HUDEP-2 (cell line): Measurements from ENCODE around the gene EPHA4.
"Not testable (repeated sequence)": the region's sequence is repeated elsewhere in the genome, so short reads cannot be mapped to it uniquely, and the experiment has no call there.

Source experiments
- DNase-seq, 76 experiments: peaks; one replicate each; lab custom pipeline; 2025; ENCODE audit not compliant: unreplicated experiment in 76 of 76; lab: John Stamatoyannopoulos, UW

Gene EPHA4

GRCh38 chr2:221513232-221513631, 58.9 kb downstream of the EPHA4 start:
- no peak for DNase-seq

- DNase-seq: not testable (repeated sequence)
Measured at GRCh38 chr2:221511325-221511724, 60.8 kb downstream of the EPHA4 start.

GRCh38 chr2:221506469-221506868, 65.6 kb downstream of the EPHA4 start:
- no peak for DNase-seq

- DNase-seq: no peak
Measured at GRCh38 chr2:221505605-221506004, 66.5 kb downstream of the EPHA4 start.

GRCh38 chr2:221504905-221505304, 67.2 kb downstream of the EPHA4 start:
- DNase-seq: no peak

GRCh38 chr2:221503965-221504364, 68.1 kb downstream of the EPHA4 start:
- DNase-seq: no peak

- DNase-seq: no peak
Measured at GRCh38 chr2:221502270-221503010, 69.7 kb downstream of the EPHA4 start.

GRCh38 chr2:221501883-221502269, 70.2 kb downstream of the EPHA4 start:
- no peak for DNase-seq

GRCh38 chr2:221501210-221501882, 70.8 kb downstream of the EPHA4 start:
- no peak for DNase-seq

- no peak for DNase-seq
Measured at GRCh38 chr2:221500501-221501209, 71.4 kb downstream of the EPHA4 start.

- DNase-seq: no peak
Measured at GRCh38 chr2:221495731-221496130, 76.4 kb downstream of the EPHA4 start.

- DNase-seq: no peak
Measured at GRCh38 chr2:221494556-221494955, 77.5 kb downstream of the EPHA4 start.

GRCh38 chr2:221493391-221493790, 78.7 kb downstream of the EPHA4 start:
- no peak for DNase-seq

GRCh38 chr2:221492636-221493035, 79.5 kb downstream of the EPHA4 start:
- DNase-seq: no peak

GRCh38 chr2:221490506-221491060, 81.5 kb downstream of the EPHA4 start:
- no peak for DNase-seq

GRCh38 chr2:221488136-221488807, 83.8 kb downstream of the EPHA4 start:
- no peak for DNase-seq

- no peak for DNase-seq
Measured at GRCh38 chr2:221486106-221486505, 86.0 kb downstream of the EPHA4 start.

- no peak for DNase-seq
Measured at GRCh38 chr2:221485503-221485870, 86.6 kb downstream of the EPHA4 start.

GRCh38 chr2:221484761-221485502, 87.2 kb downstream of the EPHA4 start:
- no peak for DNase-seq
